MM.1S (cell line): ENCODE data around the gene ITGA5.

Source experiments
- EZH2 ChIP-seq: fragments of 300-600 bp; sonication (generic); optimal IDR thresholded peaks from 2 replicates; pipeline ENCODE3; 2017; ENCODE audit warnings: low read depth, mild to moderate bottlenecking, antibody characterized with exemption, low read length, mixed read lengths
- EZH2phosphoT487 ChIP-seq: fragments of 300-600 bp; sonication (generic); IDR thresholded peaks from 2 replicates; pipeline ENCODE4 v1.6.1; 2018; ENCODE audit warnings: antibody characterized with exemption, low read length
- TF ChIP-seq, protein P1 (sequence below): fragments of 300-600 bp; sonication (generic); IDR thresholded peaks from 2 replicates; pipeline ENCODE4 v1.5.1; 2016; ENCODE audit warnings: antibody characterized with exemption, low read length, mixed read lengths

DNA sequence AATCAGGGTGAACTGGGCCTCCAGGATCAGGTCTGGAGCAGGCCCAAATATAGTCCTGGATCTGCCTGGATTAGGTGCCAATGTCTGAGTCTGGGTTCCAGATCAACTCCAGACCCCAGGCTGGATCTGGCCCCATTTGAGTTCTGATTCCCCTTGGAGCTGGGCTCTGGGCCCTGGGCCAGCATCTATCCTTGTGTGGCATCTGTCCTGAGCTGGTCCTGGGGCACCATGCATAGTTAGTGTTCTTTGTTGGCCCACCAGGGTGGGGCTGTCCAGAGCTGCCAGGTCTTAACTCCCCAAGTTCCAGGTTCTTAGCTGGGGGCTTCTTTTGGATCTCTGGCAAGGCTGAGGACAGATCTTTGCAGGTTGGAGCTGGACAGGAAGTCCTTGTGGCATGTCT is 23.5 kb downstream of the ITGA5 start:
- TF ChIP-seq, protein P1, sequence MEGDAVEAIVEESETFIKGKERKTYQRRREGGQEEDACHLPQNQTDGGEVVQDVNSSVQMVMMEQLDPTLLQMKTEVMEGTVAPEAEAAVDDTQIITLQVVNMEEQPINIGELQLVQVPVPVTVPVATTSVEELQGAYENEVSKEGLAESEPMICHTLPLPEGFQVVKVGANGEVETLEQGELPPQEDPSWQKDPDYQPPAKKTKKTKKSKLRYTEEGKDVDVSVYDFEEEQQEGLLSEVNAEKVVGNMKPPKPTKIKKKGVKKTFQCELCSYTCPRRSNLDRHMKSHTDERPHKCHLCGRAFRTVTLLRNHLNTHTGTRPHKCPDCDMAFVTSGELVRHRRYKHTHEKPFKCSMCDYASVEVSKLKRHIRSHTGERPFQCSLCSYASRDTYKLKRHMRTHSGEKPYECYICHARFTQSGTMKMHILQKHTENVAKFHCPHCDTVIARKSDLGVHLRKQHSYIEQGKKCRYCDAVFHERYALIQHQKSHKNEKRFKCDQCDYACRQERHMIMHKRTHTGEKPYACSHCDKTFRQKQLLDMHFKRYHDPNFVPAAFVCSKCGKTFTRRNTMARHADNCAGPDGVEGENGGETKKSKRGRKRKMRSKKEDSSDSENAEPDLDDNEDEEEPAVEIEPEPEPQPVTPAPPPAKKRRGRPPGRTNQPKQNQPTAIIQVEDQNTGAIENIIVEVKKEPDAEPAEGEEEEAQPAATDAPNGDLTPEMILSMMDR, result no peak
- TF ChIP-seq EZH2 (no peak), EZH2phosphoT487 (no peak)
